Measurements from ENCODE around the gene FLNB.

DNA sequence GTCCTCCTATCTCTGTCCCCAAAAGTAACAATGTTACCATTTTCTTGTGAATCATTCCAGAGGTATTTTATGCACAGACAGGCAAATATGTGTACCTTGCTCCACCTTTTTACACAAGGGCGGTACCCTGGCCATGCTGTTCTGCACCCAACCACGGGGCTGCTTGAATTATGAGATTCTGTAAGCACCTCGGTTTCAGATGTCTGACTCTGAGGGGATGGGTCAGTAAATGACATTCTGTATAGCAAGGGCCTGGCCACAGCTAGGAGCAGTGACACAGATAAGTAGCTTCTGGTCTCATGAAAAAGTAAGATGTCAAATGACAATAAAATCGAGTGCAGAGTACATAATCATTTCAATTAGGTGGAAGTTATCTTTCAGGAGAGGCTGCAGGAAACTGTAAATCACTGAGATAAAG, 30.4 kb upstream of the FLNB start:
- no peak for TF ChIP-seq POLR2AphosphoS5 (IDR thresholded peaks at IDR 0.05)
- no peak for TF ChIP-seq EP300 (IDR thresholded peaks at IDR 0.05)
- TF ChIP-seq, protein P1, sequence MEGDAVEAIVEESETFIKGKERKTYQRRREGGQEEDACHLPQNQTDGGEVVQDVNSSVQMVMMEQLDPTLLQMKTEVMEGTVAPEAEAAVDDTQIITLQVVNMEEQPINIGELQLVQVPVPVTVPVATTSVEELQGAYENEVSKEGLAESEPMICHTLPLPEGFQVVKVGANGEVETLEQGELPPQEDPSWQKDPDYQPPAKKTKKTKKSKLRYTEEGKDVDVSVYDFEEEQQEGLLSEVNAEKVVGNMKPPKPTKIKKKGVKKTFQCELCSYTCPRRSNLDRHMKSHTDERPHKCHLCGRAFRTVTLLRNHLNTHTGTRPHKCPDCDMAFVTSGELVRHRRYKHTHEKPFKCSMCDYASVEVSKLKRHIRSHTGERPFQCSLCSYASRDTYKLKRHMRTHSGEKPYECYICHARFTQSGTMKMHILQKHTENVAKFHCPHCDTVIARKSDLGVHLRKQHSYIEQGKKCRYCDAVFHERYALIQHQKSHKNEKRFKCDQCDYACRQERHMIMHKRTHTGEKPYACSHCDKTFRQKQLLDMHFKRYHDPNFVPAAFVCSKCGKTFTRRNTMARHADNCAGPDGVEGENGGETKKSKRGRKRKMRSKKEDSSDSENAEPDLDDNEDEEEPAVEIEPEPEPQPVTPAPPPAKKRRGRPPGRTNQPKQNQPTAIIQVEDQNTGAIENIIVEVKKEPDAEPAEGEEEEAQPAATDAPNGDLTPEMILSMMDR (IDR thresholded peaks at IDR 0.05) = no peak
- no peak for TF ChIP-seq POLR2A (IDR thresholded peaks at IDR 0.05)
